Measurements from ENCODE around the gene WDR74.
"Not testable (repeated sequence)": the region's sequence is repeated elsewhere in the genome, so short reads cannot be mapped to it uniquely, and the experiment has no call there.

The WDR74 gene

GRCh38 chr11:62839050-62839945 is at the start of gene WDR74:
Gene WDR74, minus strand, starts transcription at chr11:62839590. Its CDS starts 20 bp downstream, at chr11:62839570.
- peak; percentile 94 for DNase-seq

GRCh38 chr11:62889126-62889483 is 49.7 kb upstream of the WDR74 start:
- DNase-seq: no peak

GRCh38 chr11:62888406-62888805 is 49.0 kb upstream of the WDR74 start:
- DNase-seq: no peak

GRCh38 chr11:62885137-62885750 is 45.9 kb upstream of the WDR74 start:
- no peak for DNase-seq

GRCh38 chr11:62883673-62884072 is 44.3 kb upstream of the WDR74 start:
- DNase-seq: no peak

- DNase-seq: no peak
Measured at GRCh38 chr11:62882788-62883501, 43.6 kb upstream of the WDR74 start.

- no peak for DNase-seq
Measured at GRCh38 chr11:62882431-62882749, 43.0 kb upstream of the WDR74 start.

GRCh38 chr11:62881579-62882430 is 42.4 kb upstream of the WDR74 start:
- peak; percentile 91 for DNase-seq

- DNase-seq: peak; percentile 86
Measured at GRCh38 chr11:62880803-62881578, 41.6 kb upstream of the WDR74 start, which contains the start of gene SLC3A2. Gene SLC3A2, plus strand, starts transcription at chr11:62880896. Its CDS starts 128 bp downstream, at chr11:62881024.

- DNase-seq: no peak
Measured at GRCh38 chr11:62880231-62880802, 40.9 kb upstream of the WDR74 start.

- no peak for DNase-seq
Measured at GRCh38 chr11:62879235-62879978, 40.0 kb upstream of the WDR74 start.

GRCh38 chr11:62876712-62877111 is 37.3 kb upstream of the WDR74 start:
- no peak for DNase-seq

- DNase-seq: no peak
Measured at GRCh38 chr11:62875698-62876478, 36.5 kb upstream of the WDR74 start.

- no peak for DNase-seq
Measured at GRCh38 chr11:62874851-62875250, 35.5 kb upstream of the WDR74 start.

GRCh38 chr11:62865635-62866034 is 26.2 kb upstream of the WDR74 start:
- no peak for DNase-seq

- DNase-seq: no peak
Measured at GRCh38 chr11:62863687-62864335, 24.4 kb upstream of the WDR74 start.

- not testable (repeated sequence) for DNase-seq
Measured at GRCh38 chr11:62861564-62862192, 22.3 kb upstream of the WDR74 start.

- DNase-seq: no peak
Measured at GRCh38 chr11:62860835-62861563, 21.6 kb upstream of the WDR74 start.
